PC-9 (cell line): Measurements from ENCODE around the gene PDS5B.

ENCODE experiments used
- CTCF ChIP-seq: fragments of 200-600 bp; sonication (generic); conservative IDR thresholded peaks from 2 replicates; pipeline ENCODE4 v1.6.1; 2017; ENCODE audit warnings: mixed run types, antibody characterized with exemption, mild to moderate bottlenecking, moderate library complexity
- EZH2 ChIP-seq: fragments of 200-600 bp; sonication (generic); IDR thresholded peaks from 2 replicates; pipeline ENCODE4 v1.8.0; 2017; ENCODE audit warnings: antibody characterized with exemption, low read depth

DNA sequence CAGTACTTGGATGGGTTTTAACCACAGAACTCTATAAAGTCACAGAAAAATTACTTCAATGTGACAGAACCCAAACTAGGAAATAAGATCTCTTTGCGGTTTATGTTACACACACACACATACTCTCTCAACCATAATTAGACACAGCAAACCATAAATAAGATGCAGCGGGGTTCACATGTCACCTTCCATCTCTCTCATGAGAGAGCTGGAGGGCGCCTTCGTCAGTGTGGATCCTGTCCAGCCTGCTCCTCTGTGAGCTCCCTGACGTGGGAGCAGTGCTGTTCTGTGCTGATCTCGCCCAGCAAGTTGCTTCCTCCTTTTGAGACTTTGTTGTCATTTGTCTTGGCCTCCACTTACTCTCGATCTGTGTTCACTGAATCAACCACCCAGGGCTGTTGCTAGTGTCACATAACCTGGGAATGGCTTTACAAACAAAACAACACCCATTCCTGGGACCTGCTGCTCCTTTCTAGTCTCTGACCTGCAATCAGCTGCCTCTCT, 225.1 kb downstream of the PDS5B start:
- TF ChIP-seq CTCF (no peak), EZH2 (no peak)
